ENCODE measurements around the gene AGO4. TPM values are rescaled to one million over a fixed set of nuclear protein-coding genes. Genes with fewer than 3 reads are reported as not detected.
"Not testable (repeated sequence)": the region's sequence is repeated elsewhere in the genome, so short reads cannot be mapped to it uniquely, and the experiment has no call there.

The AGO4 gene
- total RNA-seq, 1 experiment from 2014 or later, result 14.8 TPM

DNA sequence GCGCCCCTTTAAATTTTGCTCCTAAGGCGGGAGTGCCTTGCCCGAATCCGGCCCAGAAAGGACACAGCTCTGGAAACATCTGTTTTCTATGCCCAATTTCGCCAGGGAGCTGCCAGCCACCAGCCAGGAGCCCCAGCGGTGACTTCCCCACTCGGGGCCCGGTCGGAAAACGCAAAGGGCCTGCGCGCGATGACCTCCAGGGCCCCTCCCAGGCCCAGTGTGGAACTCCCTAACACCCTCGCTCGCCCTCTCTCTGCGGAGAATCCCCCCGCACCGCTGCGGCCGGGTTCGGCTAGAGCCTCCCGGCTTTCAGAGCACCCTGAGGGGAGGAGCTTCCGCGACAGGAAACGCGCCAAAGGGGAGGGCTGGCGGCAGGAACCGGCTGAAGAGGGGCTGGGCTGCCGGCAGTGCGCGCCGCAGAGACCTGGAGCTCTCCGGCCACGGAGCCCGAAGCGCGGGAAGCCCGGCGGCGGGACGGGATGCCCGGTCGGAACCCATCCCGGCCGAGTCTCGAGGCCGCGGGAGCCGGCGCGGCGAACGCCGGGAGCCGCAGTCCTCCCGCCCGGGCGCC is 38.5 kb upstream of the AGO4 start:
- Histone ChIP-seq H3K36me3 (ENCODE audit: control insufficient read depth, insufficient read depth, low read length) (no peaks in the 10 kb centered on the region; the same call in 1 of the 2 replicates), H3K4me1 (ENCODE audit: control insufficient read depth, insufficient read depth, low read length) (peaks cover 10% of the 10 kb centered on the region), H3K27me3 (ENCODE audit: control insufficient read depth, insufficient read depth, low read length) (no peaks in the 10 kb centered on the region), H3K9me3 (ENCODE audit: control insufficient read depth, insufficient read depth, low read depth, low read length) (no peaks in the 10 kb centered on the region), H3K4me3 (ENCODE audit: low read depth in 2 of 2, low read length in 2 of 2) (peak overlapping the region; percentile 73 to 87), H3K27ac (ENCODE audit: low read length) (peak overlapping the region; percentile 88)
- no TSS peak for BruUV-seq (replicated peaks)
- CTCF ChIA-PET, result no interaction called here
- POLR2A ChIA-PET, result interaction anchor here (1.2 kb wide), 1 partner anchor 54 kb away, joined by 4 read pairs; no protein-coding TSS in a partner anchor
- TF ChIP-seq POLR2AphosphoS5 (IDR thresholded peaks at IDR 0.05; ENCODE audit: low read depth, low read length), result 0 out of 2 replicates have a peak, but pooled peaks have one; percentile 23
- peak; percentile 37; the same call in 1 of the 2 replicates for TF ChIP-seq TCF7L2 (IDR thresholded peaks at IDR 0.05; ENCODE audit: low read depth, low read length)
- TF ChIP-seq REST (IDR thresholded peaks at IDR 0.05; ENCODE audit: insufficient read depth in 1 of 2, low read depth in 2 of 2, low read length in 1 of 2), result no peak
- ATAC-seq, result peak; percentile 96
- in situ Hi-C loops (cut with HindIII; ENCODE audit: low pct_unique_long_range_greater_than_20kb, low sequenced_read_pairs), result no loop called here
- intact Hi-C loops (cut with micrococcal nuclease; ENCODE audit: unreplicated experiment), result no loop called here
- DNase-seq (ENCODE audit: low read depth, low spot score), result peak; percentile 57

DNA sequence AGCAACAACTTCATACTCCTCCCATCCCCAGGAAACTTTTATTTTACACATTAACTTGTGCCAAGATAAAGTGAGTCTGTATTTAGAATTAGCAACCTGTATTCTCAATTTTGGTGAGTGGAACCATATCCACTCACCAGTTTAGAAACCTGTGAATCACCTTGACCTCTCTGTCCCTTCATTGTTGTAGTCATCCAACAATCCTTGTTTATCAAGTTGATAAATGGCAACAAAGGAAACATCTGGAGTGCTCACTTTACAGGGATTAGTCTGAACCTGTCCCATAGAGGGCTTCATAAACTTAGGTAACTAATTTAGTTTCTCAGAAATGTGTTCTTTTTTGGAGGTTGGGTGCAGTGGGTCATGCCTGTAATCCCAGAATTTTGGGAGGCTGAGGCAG is 34.1 kb upstream of the AGO4 start:
- in situ Hi-C loops (cut with HindIII; ENCODE audit: low pct_unique_long_range_greater_than_20kb, low sequenced_read_pairs) (no loop called here), intact Hi-C loops (cut with micrococcal nuclease; ENCODE audit: unreplicated experiment) (loop anchor here (2.0 to 10.0 kb wide), 2 partner anchors 205 to 319 kb away; no protein-coding TSS in a partner anchor)
- Histone ChIP-seq H3K9me3 (ENCODE audit: control insufficient read depth, insufficient read depth, low read depth, low read length) (no peaks in the 10 kb centered on the region), H3K36me3 (ENCODE audit: control insufficient read depth, insufficient read depth, low read length) (no peaks in the 10 kb centered on the region), H3K27me3 (ENCODE audit: control insufficient read depth, insufficient read depth, low read length) (no peaks in the 10 kb centered on the region), H3K4me3 (ENCODE audit: low read depth in 2 of 2, low read length in 2 of 2) (no peak overlapping the region), H3K4me1 (ENCODE audit: control insufficient read depth, insufficient read depth, low read length) (peaks cover under 1% of the 10 kb centered on the region), H3K27ac (ENCODE audit: low read length) (no peak overlapping the region)
- BruUV-seq (replicated peaks), result no TSS peak
- POLR2A ChIA-PET, result no interaction called here
- TF ChIP-seq CTCF (IDR thresholded peaks at IDR 0.05) (no peak), POLR2AphosphoS5 (IDR thresholded peaks at IDR 0.05; ENCODE audit: low read depth, low read length) (no peak), REST (IDR thresholded peaks at IDR 0.05; ENCODE audit: insufficient read depth in 1 of 2, low read depth in 2 of 2, low read length in 1 of 2) (no peak), TCF7L2 (IDR thresholded peaks at IDR 0.05; ENCODE audit: low read depth, low read length) (no peak), SIN3A (IDR thresholded peaks at IDR 0.05; ENCODE audit: borderline replicate concordance, insufficient read depth, low read depth, low read length) (no peak)
- DNase-seq (ENCODE audit: low read depth, low spot score), result no peak
- CTCF ChIA-PET, result no interaction called here
- no peak for ATAC-seq

DNA sequence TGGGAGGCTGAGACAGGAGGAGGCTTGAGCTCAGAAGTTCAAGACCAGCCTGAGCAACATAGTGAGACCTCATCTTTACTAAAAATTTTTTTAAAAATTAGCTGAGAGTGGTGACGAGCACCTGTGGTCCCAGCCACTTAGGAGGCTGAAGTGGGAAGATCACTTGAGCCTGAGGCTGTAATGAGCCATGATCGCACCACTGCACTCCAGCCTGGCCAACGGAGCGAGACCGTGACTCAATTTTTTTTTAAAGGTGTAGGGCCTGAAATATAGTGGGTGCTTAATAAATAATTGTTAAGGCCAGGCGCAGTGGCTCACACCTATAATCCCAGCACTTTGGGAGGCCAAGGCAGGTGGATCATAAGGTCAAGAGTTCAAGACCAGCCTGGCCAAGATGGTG is 31.6 kb upstream of the AGO4 start:
- DNase-seq (ENCODE audit: low read depth, low spot score); ATAC-seq; in situ Hi-C loops (cut with HindIII; ENCODE audit: low pct_unique_long_range_greater_than_20kb, low sequenced_read_pairs): not testable (repeated sequence)

More for the DNA sequence above, 31.6 kb upstream of the AGO4 start:
- H3K27me3 ChIP-seq (ENCODE audit: control insufficient read depth, insufficient read depth, low read length); H3K4me3 ChIP-seq (ENCODE audit: low read depth in 2 of 2, low read length in 2 of 2); POLR2A ChIA-PET; H3K9me3 ChIP-seq (ENCODE audit: control insufficient read depth, insufficient read depth, low read depth, low read length); H3K4me1 ChIP-seq (ENCODE audit: control insufficient read depth, insufficient read depth, low read length); H3K27ac ChIP-seq (ENCODE audit: low read length); CTCF ChIA-PET; H3K36me3 ChIP-seq (ENCODE audit: control insufficient read depth, insufficient read depth, low read length); BruUV-seq (replicated peaks): not testable (repeated sequence)
- intact Hi-C loops (cut with micrococcal nuclease; ENCODE audit: unreplicated experiment), result loop anchor here (10.0 kb wide), 1 partner anchor 321 kb away; no protein-coding TSS in a partner anchor

All from Panc1 (cell line).